ENCODE data around the gene ROR2. TPM values are rescaled to one million over a fixed set of nuclear protein-coding genes. Genes with fewer than 3 reads are reported as not detected.

The ROR2 gene
- total RNA-seq, 4 donors from 2014 or later, result 9.5 to 17.7 (median 15.9) TPM

DNA sequence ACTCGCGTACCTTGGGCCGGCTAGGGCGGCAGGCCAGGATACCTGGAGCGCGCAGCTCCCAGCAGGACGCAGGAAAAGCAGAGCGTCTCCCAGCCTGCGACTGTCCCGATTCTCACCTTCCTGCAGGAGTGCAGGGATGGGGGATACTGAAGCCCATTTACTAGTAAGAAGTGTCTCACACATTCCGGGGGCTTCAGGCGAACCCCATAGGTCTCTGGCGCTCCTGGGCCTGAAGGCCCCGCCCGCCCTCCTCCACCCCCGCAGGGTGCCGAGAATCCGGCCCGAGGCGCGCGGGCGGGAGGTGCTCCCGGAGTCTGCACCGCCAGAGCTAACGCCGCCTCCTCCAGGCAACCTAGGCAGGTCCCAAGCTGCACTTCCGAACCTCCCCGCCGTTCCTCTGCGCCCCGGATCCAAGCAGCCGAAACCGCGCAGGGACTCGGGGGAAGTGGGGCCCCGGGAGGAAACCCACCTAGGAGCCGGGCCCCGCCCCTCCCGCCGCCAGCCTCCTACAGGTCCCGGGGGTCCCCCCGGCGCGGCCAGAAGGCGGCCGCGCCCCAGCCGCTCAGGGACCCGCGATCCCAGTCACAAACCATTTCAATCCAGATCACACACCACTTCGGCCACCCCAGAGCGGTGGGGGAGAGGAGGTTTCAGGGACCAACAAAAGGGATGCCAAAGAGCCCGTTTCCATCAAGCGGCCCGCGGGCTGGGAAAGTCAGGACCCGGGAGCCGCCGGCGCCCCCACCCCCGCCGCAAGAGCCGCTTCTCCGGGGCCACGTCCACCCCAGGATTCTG lies 1.2 kb downstream of the ROR2 start:
- TF ChIP-seq POLR2A (IDR thresholded peaks at IDR 0.05), result peak in 1 of 2 donors; percentile 59
- TF ChIP-seq, protein P1, sequence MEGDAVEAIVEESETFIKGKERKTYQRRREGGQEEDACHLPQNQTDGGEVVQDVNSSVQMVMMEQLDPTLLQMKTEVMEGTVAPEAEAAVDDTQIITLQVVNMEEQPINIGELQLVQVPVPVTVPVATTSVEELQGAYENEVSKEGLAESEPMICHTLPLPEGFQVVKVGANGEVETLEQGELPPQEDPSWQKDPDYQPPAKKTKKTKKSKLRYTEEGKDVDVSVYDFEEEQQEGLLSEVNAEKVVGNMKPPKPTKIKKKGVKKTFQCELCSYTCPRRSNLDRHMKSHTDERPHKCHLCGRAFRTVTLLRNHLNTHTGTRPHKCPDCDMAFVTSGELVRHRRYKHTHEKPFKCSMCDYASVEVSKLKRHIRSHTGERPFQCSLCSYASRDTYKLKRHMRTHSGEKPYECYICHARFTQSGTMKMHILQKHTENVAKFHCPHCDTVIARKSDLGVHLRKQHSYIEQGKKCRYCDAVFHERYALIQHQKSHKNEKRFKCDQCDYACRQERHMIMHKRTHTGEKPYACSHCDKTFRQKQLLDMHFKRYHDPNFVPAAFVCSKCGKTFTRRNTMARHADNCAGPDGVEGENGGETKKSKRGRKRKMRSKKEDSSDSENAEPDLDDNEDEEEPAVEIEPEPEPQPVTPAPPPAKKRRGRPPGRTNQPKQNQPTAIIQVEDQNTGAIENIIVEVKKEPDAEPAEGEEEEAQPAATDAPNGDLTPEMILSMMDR (IDR thresholded peaks at IDR 0.05), result peak in 5 of 6 experiments; percentile 26 to 50 (median 42)
- H3K27me3 ChIP-seq, result no peaks in the 10 kb centered on the region
- peaks cover 19 to 30% of the 10 kb centered on the region in 2 donors for H3K4me1 ChIP-seq
- no peaks in the 10 kb centered on the region for H3K36me3 ChIP-seq
- no peaks in the 10 kb centered on the region for H3K9me3 ChIP-seq
- intact Hi-C loops (cut with DNase I), result loop anchor here (10.0 kb wide), 1 partner anchor 104 kb away; no protein-coding TSS in a partner anchor
- peak overlapping the region; percentile 49 to 85 (median 62) for H3K27ac ChIP-seq
- WGBS, 2 donors, result 2 to 5% methylated on average over 21 to 36 of the region's 66 CpGs
- DNase-seq, result peak; percentile 79
- peak overlapping the region; percentile 24 to 71 (median 58) for H3K4me3 ChIP-seq (replicated peaks in 1 of 3)

DNA sequence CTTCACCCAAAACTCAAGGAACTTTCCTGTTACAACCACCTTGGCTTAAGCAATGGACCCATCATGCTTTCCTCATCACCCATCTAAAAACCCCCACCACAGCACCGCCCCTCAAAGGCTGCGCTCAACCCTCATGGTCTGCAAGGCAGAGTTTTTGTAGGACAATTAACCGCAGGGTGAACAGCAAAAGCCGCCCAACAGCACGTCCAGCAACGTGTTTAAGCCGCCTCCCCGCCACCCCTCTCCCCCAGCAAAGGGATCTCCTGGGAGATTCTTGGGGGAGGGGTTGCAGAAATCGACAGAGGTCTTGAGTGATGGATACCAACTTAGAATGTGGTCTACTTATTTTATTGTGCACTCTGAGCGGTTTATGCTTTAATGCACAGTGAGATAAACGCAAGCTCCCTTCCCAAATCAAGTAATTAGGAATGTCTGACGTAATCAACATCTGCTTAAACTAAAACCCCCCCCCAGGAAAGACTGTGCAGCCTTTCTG lies 1.9 kb downstream of the ROR2 start:
- H3K27ac ChIP-seq, result peak overlapping the region; percentile 49 to 85 (median 62)
- peak overlapping the region in 2 of 3 donors; percentile 58 to 71 for H3K4me3 ChIP-seq (replicated peaks in 1 of 3)
- no peaks in the 10 kb centered on the region for H3K27me3 ChIP-seq
- WGBS, 2 donors, result 60 to 61% methylated on average over 12 of the region's 12 CpGs
- TF ChIP-seq, protein P1 (IDR thresholded peaks at IDR 0.05), result no peak
- H3K9me3 ChIP-seq, result no peaks in the 10 kb centered on the region
- intact Hi-C loops (cut with DNase I), result loop anchor here (10.0 kb wide), 1 partner anchor 103 kb away; no protein-coding TSS in a partner anchor
- peaks cover 19 to 30% of the 10 kb centered on the region in 2 donors for H3K4me1 ChIP-seq
- DNase-seq, result no peak
- H3K36me3 ChIP-seq, result no peaks in the 10 kb centered on the region

DNA sequence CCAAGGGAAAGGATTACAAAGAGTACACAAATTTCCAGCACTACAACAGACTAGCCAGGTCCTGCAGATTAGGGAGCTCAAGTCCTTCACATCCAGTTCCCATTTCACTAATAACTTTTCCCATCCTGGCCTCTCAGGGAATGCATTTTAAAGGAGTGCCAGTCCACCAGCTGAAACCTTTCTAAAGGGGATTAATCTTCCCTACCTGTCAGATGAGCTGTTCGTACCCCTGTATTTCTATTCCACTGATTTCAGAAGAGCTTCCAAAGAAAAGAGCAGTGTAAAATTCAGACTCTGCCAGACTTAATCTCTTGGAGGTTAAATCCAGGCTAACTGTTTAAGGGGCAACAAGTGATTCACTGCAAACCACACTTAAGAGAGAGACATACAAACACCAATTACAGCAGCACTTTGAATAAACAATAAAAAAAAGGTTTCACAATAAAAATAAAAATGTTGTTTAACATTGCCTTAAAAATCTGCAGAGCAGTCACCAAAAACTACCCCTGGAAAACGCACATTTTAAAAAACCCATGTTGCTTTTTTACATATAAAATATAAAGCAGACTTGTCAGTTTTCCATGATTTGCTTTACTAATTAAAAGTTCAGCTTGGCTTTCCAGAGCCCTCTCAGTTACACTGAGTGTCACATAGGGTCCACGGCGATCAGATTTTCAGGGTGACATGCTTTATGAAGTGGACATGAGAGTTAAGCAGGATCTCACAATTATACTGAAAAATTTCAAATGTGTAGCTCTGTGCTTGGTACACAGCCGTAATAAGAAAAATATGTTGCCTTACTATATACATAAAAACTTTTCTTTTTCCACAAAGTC lies 3.2 kb downstream of the ROR2 start:
- no peaks in the 10 kb centered on the region for H3K9me3 ChIP-seq
- no peaks in the 10 kb centered on the region for H3K27me3 ChIP-seq
- 78 to 79% methylated on average over 5 of the region's 5 CpGs for WGBS, 2 donors
- no peaks in the 10 kb centered on the region for H3K36me3 ChIP-seq
- DNase-seq, result no peak
- TF ChIP-seq, protein P1 (IDR thresholded peaks at IDR 0.05), result no peak
- TF ChIP-seq POLR2A (IDR thresholded peaks at IDR 0.05), result no peak
- H3K4me3 ChIP-seq (replicated peaks in 1 of 3), result no peak overlapping the region
- peaks cover 19 to 30% of the 10 kb centered on the region in 2 donors for H3K4me1 ChIP-seq
- intact Hi-C loops (cut with DNase I), result loop anchor here (10.0 kb wide), 1 partner anchor 102 kb away; no protein-coding TSS in a partner anchor
- peak overlapping the region in 1 of 3 donors; percentile 59 for H3K27ac ChIP-seq

DNA sequence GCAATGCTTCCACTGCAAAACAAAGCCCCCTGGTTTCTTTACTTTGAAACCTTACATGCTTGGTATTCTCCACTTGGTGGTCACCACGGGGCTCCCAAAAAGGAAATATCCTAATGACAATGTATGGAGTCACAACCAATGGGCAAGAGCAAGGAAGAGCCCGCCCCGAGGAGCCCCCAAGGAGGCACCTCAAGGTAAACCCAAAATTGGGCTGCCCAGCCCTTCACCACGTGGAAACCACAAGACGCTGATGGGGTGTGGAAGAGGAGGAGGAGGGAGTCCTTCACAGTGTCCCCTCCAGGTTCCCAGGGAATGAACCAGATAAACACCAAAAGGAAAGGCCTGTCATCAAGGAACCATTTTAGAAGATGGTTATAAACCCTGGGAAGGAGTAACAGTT lies 3.8 kb downstream of the ROR2 start:
- 58 to 66% methylated on average over 5 of the region's 5 CpGs for WGBS, 2 donors
- peaks cover 19 to 30% of the 10 kb centered on the region in 2 donors for H3K4me1 ChIP-seq
- intact Hi-C loops (cut with DNase I), result loop anchor here (10.0 kb wide), 1 partner anchor 101 kb away; no protein-coding TSS in a partner anchor

More for the DNA sequence above, 3.8 kb downstream of the ROR2 start:
- H3K36me3 ChIP-seq, result no peaks in the 10 kb centered on the region
- H3K27me3 ChIP-seq, result no peaks in the 10 kb centered on the region
- no peak overlapping the region for H3K4me3 ChIP-seq (replicated peaks in 1 of 3)
- H3K9me3 ChIP-seq, result no peaks in the 10 kb centered on the region
- peak overlapping the region; percentile 10 to 66 (median 59) for H3K27ac ChIP-seq
- DNase-seq, result no peak
- TF ChIP-seq POLR2A (IDR thresholded peaks at IDR 0.05), result no peak
- TF ChIP-seq, protein P1 (IDR thresholded peaks at IDR 0.05), result no peak

All from thyroid gland (tissue), 4 donors.